CD4-positive, alpha-beta memory T cell (primary cell): ENCODE measurements around the gene PLCH2. TPM values are rescaled to one million over a fixed set of nuclear protein-coding genes. Genes with fewer than 3 reads are reported as not detected.

ENCODE experiments used
- CTCF ChIA-PET: fragments of 350-600 bp; sonication (Branson Sonifier 250); formaldehyde crosslinking; loops from one replicate; lab custom pipeline; 2021; ENCODE audit warnings: inconsistent platforms; ENCODE audit not compliant: partially characterized antibody; lab: Charles Lee
- POLR2A ChIA-PET: fragments of 350-600 bp; sonication (Branson Sonifier 250); formaldehyde crosslinking; loops from one replicate; lab custom pipeline; 2021; ENCODE audit not compliant: partially characterized antibody; lab: Charles Lee
- DNase-seq, 5 donors: peaks; one replicate each; pipeline versions ENCODE4 v3.0.0 to v3.0.0-alpha.2; 2020 to 2022; ENCODE audit warnings: mixed read lengths in 1 of 5
- H3K27ac ChIP-seq: one replicate; pipeline ENCODE4 v1.7.0; 2013; ENCODE audit warnings: low read depth, low read length
- H3K27me3 ChIP-seq: 2 replicates; pipeline ENCODE4 v1.7.0; 2013; ENCODE audit warnings: mild to moderate bottlenecking, low read length, moderate library complexity; ENCODE audit not compliant: insufficient read depth
- H3K36me3 ChIP-seq: 2 replicates; pipeline ENCODE4 v1.7.0; 2013; ENCODE audit warnings: mild to moderate bottlenecking, low read length, moderate library complexity; ENCODE audit not compliant: insufficient read depth
- H3K4me1 ChIP-seq: 2 replicates; pipeline ENCODE4 v1.7.0; 2013; ENCODE audit warnings: mild to moderate bottlenecking, low read length, moderate library complexity; ENCODE audit not compliant: insufficient read depth
- H3K4me3 ChIP-seq, 2 donors: one replicate each; pipeline ENCODE4 v1.7.0; 2013; ENCODE audit warnings: low read length in 2 of 2, mild to moderate bottlenecking in 1 of 2
- H3K9me3 ChIP-seq, 2 donors: one replicate each; pipeline ENCODE4 v1.7.0; 2013; ENCODE audit warnings: low read length in 2 of 2, control low read depth in 1 of 2; ENCODE audit not compliant: control insufficient read depth in 1 of 2
- H3K27ac Mint-ChIP-seq, 7 donors: one replicate each; pipeline ENCODE4 v1.8.0; 2020 to 2021; ENCODE audit warnings: mixed read lengths in 7 of 7, mild to moderate bottlenecking in 6 of 7, inconsistent platforms in 3 of 7, moderate library complexity in 3 of 7
- H3K27me3 Mint-ChIP-seq, 2 donors: one replicate each; pipeline ENCODE4 v1.8.0; 2020 to 2021; ENCODE audit warnings: mixed read lengths in 2 of 2
- H3K36me3 Mint-ChIP-seq, 2 donors: one replicate each; pipeline ENCODE4 v1.8.0; 2020 to 2021; ENCODE audit warnings: mixed read lengths in 2 of 2, inconsistent platforms in 1 of 2, mild to moderate bottlenecking in 1 of 2
- H3K4me1 Mint-ChIP-seq, 4 donors: one replicate each; pipeline ENCODE4 v1.8.0; 2020 to 2021; ENCODE audit warnings: mixed read lengths in 4 of 4, mild to moderate bottlenecking in 1 of 4
- H3K4me3 Mint-ChIP-seq, 8 donors: one replicate each; pipeline ENCODE4 v1.8.0; 2020 to 2021; ENCODE audit warnings: mixed read lengths in 8 of 8, mild to moderate bottlenecking in 7 of 8, moderate library complexity in 6 of 8, inconsistent platforms in 3 of 8
- H3K9me3 Mint-ChIP-seq, 8 donors: one replicate each; pipeline ENCODE4 v1.8.0; 2020 to 2021; ENCODE audit warnings: mixed read lengths in 8 of 8, mild to moderate bottlenecking in 5 of 8, inconsistent platforms in 3 of 8, moderate library complexity in 1 of 8
- intact Hi-C: fragments of 100-400 bp; cut with micrococcal nuclease; formaldehyde crosslinking; loops from one replicate; pipeline ENCODE4 v1.15.1; 2023
- polyA plus RNA-seq, 2 donors: library from polyadenylated mRNA; unstranded; fragments of 300-500 nt; fragmentation: Illumina TruSeq; gene quantifications; one replicate each; pipeline ENCODE4 v1.2.3, GENCODE V29; 2021
- total RNA-seq, 2 experiments: library from RNA; stranded (reverse); gene quantifications; one replicate each; pipeline ENCODE4 v1.2.3, GENCODE V29; 2021

PLCH2 gene
- total and polyA plus RNA-seq, 4 experiments from 2014 or later = 2.0 to 31.6 (median 26.6) TPM; not detected in 1

DNA sequence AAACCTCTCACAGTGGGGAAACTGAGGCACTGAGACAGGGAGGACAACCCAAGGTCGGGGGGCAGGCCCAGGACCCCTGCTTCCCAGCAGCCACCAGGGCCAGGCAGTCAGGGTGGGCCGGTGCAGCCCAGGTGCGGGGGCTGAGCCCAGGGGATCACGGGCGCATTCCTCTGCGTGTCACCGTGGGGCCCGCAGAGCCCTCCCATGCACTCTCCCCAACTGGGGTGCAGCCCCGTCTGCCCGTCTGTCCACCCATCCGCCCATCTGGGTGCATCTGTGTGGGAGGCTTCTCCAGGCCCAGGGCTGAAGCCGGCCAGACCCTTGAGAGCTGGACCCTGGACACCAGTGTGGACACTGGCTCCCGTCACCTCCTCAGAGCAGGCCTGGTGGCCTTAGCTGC lies 2.9 kb upstream of the PLCH2 start:
- Mint-ChIP-seq H3K4me1 (peaks cover 0 to 4% (median 0%) of the 10 kb centered on the region in 4 donors), H3K36me3 (no peaks in the 10 kb centered on the region), H3K4me3 (no peak overlapping the region), H3K27me3 (no peaks in the 10 kb centered on the region), H3K27ac (no peak overlapping the region), H3K9me3 (no peaks in the 10 kb centered on the region)
- H3K27me3 ChIP-seq = no peaks in the 10 kb centered on the region
- H3K4me1 ChIP-seq = no peaks in the 10 kb centered on the region
- no peaks in the 10 kb centered on the region for H3K36me3 ChIP-seq
- no peak overlapping the region for H3K27ac ChIP-seq
- DNase-seq = no peak
- H3K9me3 ChIP-seq = no peaks in the 10 kb centered on the region
- intact Hi-C loops = no loop called here
- CTCF ChIA-PET = no interaction called here
- POLR2A ChIA-PET = no interaction called here
- H3K4me3 ChIP-seq = no peak overlapping the region

DNA sequence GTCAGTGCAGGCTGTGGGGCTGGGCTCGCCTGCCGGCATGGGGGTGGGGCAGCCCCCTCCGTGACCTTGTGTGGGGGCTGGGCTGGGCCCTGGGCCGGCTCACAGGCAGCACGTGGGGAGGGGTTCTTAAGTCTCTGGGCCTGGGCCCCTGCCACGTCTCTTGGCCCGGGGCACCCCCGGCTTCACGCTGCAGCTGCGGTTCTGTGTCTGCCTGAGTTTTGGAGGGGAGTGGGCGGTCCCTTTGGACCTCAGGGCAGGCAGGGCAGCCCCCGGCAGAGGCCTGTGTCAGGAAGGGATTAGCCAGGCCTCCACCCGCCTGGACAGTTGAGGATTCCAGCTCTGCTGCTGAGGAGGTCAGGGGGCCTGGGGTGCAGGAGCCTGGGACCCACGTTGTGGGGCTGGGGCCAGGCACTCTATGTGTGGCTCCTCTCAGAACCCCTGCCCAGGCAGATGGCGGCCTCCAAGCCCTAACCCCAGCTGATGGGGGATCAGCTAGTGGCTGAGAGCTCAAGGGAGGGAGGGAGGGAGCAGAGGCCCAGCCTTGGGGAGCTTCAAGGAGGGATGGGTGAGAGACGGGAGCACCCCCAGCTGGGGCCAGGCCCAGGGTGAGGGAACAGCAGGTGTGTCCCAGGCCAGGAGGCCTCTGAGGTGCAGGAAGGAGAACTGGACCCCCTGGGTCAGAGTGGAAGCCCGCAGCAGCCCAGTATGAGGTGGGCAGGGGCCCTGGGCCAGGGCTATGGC lies 1.8 kb upstream of the PLCH2 start:
- H3K27ac ChIP-seq = no peak overlapping the region
- no peaks in the 10 kb centered on the region for H3K27me3 Mint-ChIP-seq
- intact Hi-C loops = no loop called here
- DNase-seq = no peak
- H3K4me3 Mint-ChIP-seq = no peak overlapping the region
- POLR2A ChIA-PET = interaction anchor here (1.2 kb wide), 1 partner anchor 83 kb away, joined by 3 read pairs; the partner anchor contains the start of genes MORN1 and RER1
- H3K27ac Mint-ChIP-seq = no peak overlapping the region
- no peaks in the 10 kb centered on the region for H3K4me1 ChIP-seq
- no peaks in the 10 kb centered on the region for H3K36me3 Mint-ChIP-seq
- H3K4me1 Mint-ChIP-seq = no peaks in the 10 kb centered on the region
- CTCF ChIA-PET = no interaction called here
- H3K4me3 ChIP-seq = no peak overlapping the region
- no peaks in the 10 kb centered on the region for H3K36me3 ChIP-seq
- no peaks in the 10 kb centered on the region for H3K27me3 ChIP-seq
- H3K9me3 ChIP-seq = no peaks in the 10 kb centered on the region
- no peaks in the 10 kb centered on the region for H3K9me3 Mint-ChIP-seq

DNA sequence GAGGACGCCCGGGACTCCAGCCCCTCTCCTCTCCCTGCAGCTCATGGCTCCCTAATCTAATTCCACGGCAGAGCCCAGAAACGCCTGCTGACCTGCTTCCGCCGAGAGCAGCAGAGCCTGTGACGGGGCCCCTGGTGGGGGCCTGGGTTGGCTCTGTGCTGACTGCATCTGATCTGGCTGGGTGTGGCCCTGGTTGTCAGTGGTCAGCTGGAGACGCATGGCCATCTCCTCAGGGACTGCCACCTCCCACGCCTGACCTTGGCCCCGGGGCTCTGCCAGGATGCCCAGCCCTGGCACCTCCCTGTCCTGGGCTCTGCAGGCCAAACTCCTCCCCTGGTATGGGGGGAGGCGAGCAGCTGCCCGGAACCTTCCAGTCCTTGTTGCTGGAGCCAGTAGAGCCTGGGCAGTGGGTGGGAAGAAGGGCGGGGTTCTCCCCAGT lies 1.1 kb upstream of the PLCH2 start:
- no peaks in the 10 kb centered on the region for H3K27me3 Mint-ChIP-seq
- no peaks in the 10 kb centered on the region for H3K4me1 ChIP-seq
- H3K4me1 Mint-ChIP-seq = no peaks in the 10 kb centered on the region
- no peak overlapping the region for H3K27ac ChIP-seq
- no peak overlapping the region for H3K4me3 Mint-ChIP-seq
- H3K4me3 ChIP-seq = no peak overlapping the region
- H3K27ac Mint-ChIP-seq = no peak overlapping the region
- no peaks in the 10 kb centered on the region for H3K36me3 Mint-ChIP-seq
- ChIA-PET POLR2A (interaction anchor here (1.2 kb wide), 1 partner anchor 83 kb away, joined by 3 read pairs; the partner anchor contains the start of genes MORN1 and RER1), CTCF (no interaction called here)
- no peaks in the 10 kb centered on the region for H3K9me3 ChIP-seq
- DNase-seq = no peak
- no peaks in the 10 kb centered on the region for H3K27me3 ChIP-seq
- H3K9me3 Mint-ChIP-seq = no peaks in the 10 kb centered on the region
- no peaks in the 10 kb centered on the region for H3K36me3 ChIP-seq
- intact Hi-C loops = no loop called here

DNA sequence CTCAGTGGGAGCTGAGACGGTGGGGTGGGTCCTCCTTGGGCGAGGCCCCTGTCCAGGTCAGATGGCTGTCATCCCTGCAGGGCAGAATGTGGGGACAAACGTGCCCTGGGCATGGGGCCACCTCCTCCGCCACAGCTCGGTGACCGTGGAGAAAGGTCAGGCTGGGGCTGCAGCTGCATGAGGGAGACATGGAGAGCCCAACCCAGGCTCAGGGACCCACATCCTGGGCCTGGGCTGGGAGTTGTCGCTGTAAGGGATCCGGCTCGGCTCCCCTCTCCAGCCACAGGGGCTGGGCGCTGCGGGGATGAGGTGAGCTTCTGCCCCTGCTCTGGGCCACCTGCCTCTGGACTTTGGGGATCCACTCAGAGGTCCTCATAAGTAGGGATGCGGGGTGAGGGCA lies 518 bp upstream of the PLCH2 start:
- no peak overlapping the region for H3K27ac Mint-ChIP-seq
- ChIA-PET CTCF (no interaction called here), POLR2A (no interaction called here)
- H3K36me3 ChIP-seq = no peaks in the 10 kb centered on the region
- no peaks in the 10 kb centered on the region for H3K36me3 Mint-ChIP-seq
- H3K27me3 ChIP-seq = no peaks in the 10 kb centered on the region
- no peaks in the 10 kb centered on the region for H3K4me1 ChIP-seq
- H3K27me3 Mint-ChIP-seq = no peaks in the 10 kb centered on the region
- H3K27ac ChIP-seq = no peak overlapping the region
- no peak for DNase-seq
- no peak overlapping the region for H3K4me3 Mint-ChIP-seq
- no peaks in the 10 kb centered on the region for H3K9me3 Mint-ChIP-seq
- intact Hi-C loops = no loop called here
- H3K4me3 ChIP-seq = no peak overlapping the region
- no peaks in the 10 kb centered on the region for H3K4me1 Mint-ChIP-seq
- no peaks in the 10 kb centered on the region for H3K9me3 ChIP-seq

DNA sequence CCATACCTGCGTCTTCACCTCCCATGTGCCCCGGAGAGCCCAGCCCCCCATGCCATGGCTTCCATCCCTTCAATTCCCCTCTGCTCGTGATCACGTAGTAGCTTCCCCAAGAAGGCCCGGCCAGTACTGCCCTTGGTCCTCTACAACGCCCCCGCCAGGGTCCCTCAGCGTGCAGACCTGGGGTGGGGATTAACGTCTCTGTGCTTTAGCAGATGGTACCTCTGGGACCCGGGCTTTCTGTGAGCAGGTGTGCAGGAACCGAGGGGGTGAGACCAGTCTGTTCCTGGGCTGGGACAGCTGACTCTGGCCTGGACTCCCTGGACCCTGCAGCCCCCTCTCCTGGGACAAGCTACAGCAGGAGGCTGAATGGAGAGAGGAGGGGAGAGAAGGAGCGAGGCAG lies 1.2 kb downstream of the PLCH2 start:
- Mint-ChIP-seq H3K9me3 (no peaks in the 10 kb centered on the region), H3K27me3 (no peaks in the 10 kb centered on the region), H3K4me1 (no peaks in the 10 kb centered on the region), H3K36me3 (no peaks in the 10 kb centered on the region), H3K27ac (no peak overlapping the region), H3K4me3 (no peak overlapping the region)
- intact Hi-C loops = no loop called here
- Histone ChIP-seq H3K36me3 (no peaks in the 10 kb centered on the region), H3K27me3 (no peaks in the 10 kb centered on the region), H3K4me1 (no peaks in the 10 kb centered on the region), H3K9me3 (no peaks in the 10 kb centered on the region), H3K4me3 (no peak overlapping the region), H3K27ac (no peak overlapping the region)
- POLR2A ChIA-PET = no interaction called here
- no peak for DNase-seq
- CTCF ChIA-PET = no interaction called here

DNA sequence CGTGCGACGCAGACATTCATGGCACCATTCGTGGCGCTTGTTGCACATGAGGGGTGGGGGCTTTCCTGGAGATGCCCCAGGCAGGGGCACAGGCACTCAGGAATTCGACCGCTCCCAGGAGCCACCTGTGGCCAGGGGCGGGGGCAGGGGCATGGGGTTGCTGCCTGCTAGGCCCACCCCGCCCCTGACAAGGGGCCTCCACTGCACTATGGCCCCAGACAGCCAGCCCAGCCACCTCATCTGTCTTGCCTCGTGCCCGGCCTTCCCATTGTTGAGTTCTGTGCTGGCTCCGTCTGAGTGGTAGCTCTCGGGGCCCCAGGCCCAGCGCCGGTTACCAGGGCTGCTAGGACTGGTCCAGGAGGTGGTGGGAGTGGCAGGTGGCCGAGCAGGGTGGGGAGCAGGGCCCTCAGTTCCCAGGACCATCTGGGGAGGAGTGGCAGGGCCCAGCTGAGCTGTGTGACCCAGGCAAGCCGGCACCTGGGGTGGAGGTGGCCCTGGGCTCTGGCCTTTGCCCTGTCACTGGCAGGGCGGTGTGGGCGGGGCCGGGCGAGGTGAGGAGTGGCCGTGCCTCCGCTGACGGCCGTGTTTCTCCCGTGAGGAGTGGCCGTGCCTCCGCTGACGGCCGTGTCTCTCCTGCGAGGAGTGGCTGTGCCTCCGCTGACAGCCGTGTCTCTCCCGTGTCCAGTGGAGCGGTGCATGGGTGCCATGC lies 1.9 kb downstream of the PLCH2 start:
- Mint-ChIP-seq H3K27ac (no peak overlapping the region), H3K9me3 (no peaks in the 10 kb centered on the region), H3K36me3 (no peaks in the 10 kb centered on the region), H3K4me1 (no peaks in the 10 kb centered on the region), H3K4me3 (no peak overlapping the region), H3K27me3 (no peaks in the 10 kb centered on the region)
- Histone ChIP-seq H3K27ac (no peak overlapping the region), H3K9me3 (no peaks in the 10 kb centered on the region), H3K36me3 (no peaks in the 10 kb centered on the region), H3K27me3 (no peaks in the 10 kb centered on the region), H3K4me3 (no peak overlapping the region), H3K4me1 (no peaks in the 10 kb centered on the region)
- ChIA-PET POLR2A (no interaction called here), CTCF (no interaction called here)
- DNase-seq = no peak
- intact Hi-C loops = no loop called here

DNA sequence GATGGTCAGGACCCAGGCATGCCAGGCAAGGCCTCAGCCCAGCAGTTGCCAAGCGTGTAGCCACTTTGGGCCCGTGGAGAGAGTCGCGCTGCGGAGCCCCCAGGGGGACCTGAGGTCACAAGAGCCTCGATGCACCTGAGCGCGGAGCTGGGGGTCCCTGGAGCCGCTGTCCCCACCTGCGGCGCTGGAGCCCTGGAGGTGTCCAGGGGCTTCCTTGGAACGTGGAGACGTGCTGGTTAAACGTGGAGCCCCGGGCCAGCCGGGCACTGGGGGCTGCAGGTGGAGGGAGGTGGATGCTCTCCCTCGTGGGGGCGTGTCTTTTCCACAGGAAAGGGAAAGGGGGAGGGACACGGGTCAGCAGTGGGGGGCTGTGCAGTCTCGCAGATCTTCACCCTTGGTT lies 3.1 kb downstream of the PLCH2 start:
- Histone ChIP-seq H3K4me3 (no peak overlapping the region), H3K4me1 (no peaks in the 10 kb centered on the region), H3K27ac (no peak overlapping the region), H3K27me3 (no peaks in the 10 kb centered on the region), H3K9me3 (no peaks in the 10 kb centered on the region), H3K36me3 (no peaks in the 10 kb centered on the region)
- intact Hi-C loops = no loop called here
- CTCF ChIA-PET = no interaction called here
- H3K4me1 Mint-ChIP-seq = peaks cover 2 to 5% (median 3%) of the 10 kb centered on the region in 4 donors
- POLR2A ChIA-PET = no interaction called here
- no peak for DNase-seq
- H3K9me3 Mint-ChIP-seq = peaks cover 0 to 2% (median 0%) of the 10 kb centered on the region in 8 donors
- H3K36me3 Mint-ChIP-seq = no peaks in the 10 kb centered on the region
- H3K27ac Mint-ChIP-seq = peak overlapping the region in 1 of 7 donors; percentile 48
- H3K4me3 Mint-ChIP-seq = no peak overlapping the region
- no peaks in the 10 kb centered on the region for H3K27me3 Mint-ChIP-seq
